NCI-H1417 treated with DMSO at 0.1 percent for 48 hours (cell line): Measurements from ENCODE around the gene CEMIP2.
"Not testable (repeated sequence)": the region's sequence is repeated elsewhere in the genome, so short reads cannot be mapped to it uniquely, and the experiment has no call there.

Source experiments
- DNase-seq: peaks from one replicate; lab custom pipeline; 2025; lab: John Stamatoyannopoulos, UW

The CEMIP2 gene, protein sequence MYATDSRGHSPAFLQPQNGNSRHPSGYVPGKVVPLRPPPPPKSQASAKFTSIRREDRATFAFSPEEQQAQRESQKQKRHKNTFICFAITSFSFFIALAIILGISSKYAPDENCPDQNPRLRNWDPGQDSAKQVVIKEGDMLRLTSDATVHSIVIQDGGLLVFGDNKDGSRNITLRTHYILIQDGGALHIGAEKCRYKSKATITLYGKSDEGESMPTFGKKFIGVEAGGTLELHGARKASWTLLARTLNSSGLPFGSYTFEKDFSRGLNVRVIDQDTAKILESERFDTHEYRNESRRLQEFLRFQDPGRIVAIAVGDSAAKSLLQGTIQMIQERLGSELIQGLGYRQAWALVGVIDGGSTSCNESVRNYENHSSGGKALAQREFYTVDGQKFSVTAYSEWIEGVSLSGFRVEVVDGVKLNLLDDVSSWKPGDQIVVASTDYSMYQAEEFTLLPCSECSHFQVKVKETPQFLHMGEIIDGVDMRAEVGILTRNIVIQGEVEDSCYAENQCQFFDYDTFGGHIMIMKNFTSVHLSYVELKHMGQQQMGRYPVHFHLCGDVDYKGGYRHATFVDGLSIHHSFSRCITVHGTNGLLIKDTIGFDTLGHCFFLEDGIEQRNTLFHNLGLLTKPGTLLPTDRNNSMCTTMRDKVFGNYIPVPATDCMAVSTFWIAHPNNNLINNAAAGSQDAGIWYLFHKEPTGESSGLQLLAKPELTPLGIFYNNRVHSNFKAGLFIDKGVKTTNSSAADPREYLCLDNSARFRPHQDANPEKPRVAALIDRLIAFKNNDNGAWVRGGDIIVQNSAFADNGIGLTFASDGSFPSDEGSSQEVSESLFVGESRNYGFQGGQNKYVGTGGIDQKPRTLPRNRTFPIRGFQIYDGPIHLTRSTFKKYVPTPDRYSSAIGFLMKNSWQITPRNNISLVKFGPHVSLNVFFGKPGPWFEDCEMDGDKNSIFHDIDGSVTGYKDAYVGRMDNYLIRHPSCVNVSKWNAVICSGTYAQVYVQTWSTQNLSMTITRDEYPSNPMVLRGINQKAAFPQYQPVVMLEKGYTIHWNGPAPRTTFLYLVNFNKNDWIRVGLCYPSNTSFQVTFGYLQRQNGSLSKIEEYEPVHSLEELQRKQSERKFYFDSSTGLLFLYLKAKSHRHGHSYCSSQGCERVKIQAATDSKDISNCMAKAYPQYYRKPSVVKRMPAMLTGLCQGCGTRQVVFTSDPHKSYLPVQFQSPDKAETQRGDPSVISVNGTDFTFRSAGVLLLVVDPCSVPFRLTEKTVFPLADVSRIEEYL (N-terminal part only)

GRCh38 chr9:71768388-71769174 lies at the start of gene CEMIP2:
Gene CEMIP2, minus strand, starts transcription at chr9:71768513. Its CDS starts 18,140 bp downstream, at chr9:71750373.
- DNase-seq: peak; percentile 78

DNA sequence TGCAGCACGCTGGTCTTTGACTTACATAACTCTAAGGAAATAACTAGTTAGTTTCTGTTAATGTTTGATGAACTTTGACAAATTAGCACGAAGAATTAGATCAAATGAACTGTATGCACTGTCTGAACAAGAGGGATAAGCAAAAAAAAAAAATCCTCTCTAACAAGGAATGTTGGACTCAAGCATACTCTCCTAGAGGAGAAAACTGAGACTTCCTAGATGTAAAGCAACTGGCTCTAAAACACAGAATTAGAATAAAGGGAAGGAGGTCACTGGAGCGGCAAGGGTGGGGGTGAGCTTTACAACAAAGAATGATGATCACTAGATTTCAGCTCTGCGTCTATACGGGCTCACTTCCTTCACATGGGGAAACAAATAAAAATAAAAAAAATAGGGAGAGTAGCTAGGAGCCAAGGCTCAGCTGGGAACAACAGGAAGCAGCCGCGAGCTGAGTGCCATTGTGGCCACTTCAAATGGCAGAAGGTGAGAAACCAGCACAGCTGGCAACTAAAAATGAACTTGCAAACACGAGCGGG lies 48.7 kb upstream of the CEMIP2 start:
- no peak for DNase-seq

GRCh38 chr9:71814815-71815214 lies 46.5 kb upstream of the CEMIP2 start:
- no peak for DNase-seq

- DNase-seq: no peak
Observed at GRCh38 chr9:71814226-71814625, 45.9 kb upstream of the CEMIP2 start.

DNA sequence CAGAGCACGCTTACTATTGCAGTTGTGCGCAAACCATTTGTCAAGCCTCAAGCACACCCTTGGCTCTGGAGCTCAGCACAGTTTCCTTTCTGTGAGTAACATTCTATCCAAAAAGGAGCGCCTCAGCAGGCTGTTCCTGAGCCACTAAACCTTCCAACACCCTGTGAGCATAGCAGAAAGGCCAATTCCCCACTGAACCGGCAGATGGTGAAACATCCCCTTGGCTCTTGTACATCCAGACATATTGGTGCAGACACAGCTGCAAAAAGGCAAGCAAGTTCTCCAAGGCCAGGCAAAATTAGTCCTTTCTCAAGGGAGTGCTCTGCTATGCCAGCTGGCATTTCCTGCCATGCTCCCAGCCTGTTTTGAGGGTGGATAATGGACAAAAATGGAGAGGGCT lies 44.1 kb upstream of the CEMIP2 start:
- no peak for DNase-seq

- DNase-seq: no peak
Observed at GRCh38 chr9:71808068-71808467, 39.8 kb upstream of the CEMIP2 start.

GRCh38 chr9:71806901-71807307 lies 38.6 kb upstream of the CEMIP2 start:
- DNase-seq: peak; percentile 66

GRCh38 chr9:71805096-71805495 lies 36.8 kb upstream of the CEMIP2 start:
- DNase-seq: not testable (repeated sequence)

GRCh38 chr9:71801826-71802225 lies 33.5 kb upstream of the CEMIP2 start:
- no peak for DNase-seq

DNA sequence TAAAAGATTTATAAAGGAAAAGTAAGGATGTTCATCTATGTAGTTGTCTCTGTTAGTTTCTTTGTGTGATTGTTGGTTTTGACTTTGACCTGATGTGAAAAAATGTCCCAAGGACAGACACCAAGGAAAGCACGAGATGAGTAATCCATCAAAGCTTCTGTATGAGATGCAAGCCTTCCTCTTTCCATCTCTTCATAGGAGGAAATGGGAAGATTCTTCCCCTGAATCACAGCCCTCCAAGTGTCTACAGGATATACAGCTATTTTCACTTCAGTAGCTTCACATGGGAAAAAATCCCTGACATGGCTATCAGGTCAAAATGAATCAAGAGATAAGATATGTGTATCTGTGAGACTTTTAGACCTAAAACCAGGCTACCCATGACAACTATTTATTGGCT lies 29.0 kb upstream of the CEMIP2 start:
- no peak for DNase-seq

GRCh38 chr9:71796100-71796767 lies 27.9 kb upstream of the CEMIP2 start:
- DNase-seq: no peak

GRCh38 chr9:71795097-71795813 lies 26.9 kb upstream of the CEMIP2 start:
- DNase-seq: no peak

DNA sequence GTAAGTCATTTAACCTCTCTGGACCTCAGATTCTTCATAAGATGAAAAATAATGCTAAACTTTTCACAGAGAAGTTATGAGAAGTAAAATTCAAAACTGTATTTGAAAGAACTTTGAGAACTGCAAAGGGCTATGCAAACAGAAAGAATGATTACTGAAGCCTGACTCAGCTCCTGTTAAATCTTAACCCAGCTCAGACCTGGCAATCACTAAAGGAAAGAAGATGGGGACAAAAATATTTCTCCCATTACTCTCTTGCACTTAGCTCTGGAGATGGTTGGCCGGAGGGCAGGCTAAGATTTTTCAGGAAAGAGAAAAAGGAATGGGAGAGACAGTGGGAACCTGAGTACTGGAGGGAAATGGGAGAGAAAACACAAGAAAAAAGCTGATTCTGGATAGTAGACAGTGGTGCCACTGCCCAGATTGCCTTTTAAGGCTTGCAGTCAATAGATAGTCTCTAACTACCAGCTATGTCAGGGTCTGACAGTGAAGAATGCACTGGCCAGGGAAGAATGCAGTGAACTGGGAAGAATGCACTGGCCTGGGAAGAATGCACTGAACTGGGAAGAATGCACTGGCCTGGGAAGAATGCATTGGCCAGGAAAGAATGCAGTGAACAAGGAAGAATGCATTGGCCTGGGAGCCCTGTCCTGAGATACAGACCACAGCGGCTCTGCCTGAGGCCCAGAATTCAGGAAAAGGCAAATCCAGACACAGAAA lies 25.2 kb upstream of the CEMIP2 start:
- no peak for DNase-seq

GRCh38 chr9:71791875-71792274 lies 23.6 kb upstream of the CEMIP2 start:
- no peak for DNase-seq

DNA sequence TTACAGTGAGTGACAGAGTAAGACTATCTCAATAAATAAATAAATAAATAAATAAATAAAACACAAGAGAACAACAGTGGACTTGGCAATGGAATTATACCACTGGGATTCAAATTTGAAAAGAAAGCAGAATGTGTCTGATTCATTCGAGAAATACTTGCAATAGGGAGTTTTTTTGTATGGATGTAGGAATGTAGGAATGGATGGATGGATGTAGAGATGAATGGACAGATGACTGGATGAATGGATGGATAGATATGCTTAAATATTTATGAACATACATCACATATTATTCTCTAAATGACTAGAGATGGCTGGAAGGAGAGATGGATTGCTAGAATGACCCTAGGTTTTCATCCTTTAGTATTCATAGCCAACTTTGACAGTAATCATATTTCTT lies 22.0 kb upstream of the CEMIP2 start:
- no peak for DNase-seq

DNA sequence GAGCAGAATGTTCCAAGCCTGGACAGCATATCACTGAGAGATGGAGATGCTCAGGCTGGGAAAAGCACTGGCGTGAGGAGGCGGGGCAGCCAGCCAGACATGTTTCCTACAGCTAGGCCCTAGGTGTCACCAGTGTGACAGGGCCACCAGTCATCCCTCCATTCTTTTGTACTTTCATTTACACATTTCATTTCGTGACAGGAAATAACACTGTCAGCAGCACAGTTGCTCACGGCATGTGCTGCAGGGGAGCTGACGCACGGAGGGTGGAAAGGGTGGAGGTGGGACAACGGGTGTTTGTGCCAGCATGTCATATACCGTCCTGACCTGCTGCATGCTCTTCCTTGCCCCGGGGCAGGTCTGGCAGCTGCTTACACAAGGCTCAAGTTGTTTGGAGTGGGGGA lies 14.8 kb upstream of the CEMIP2 start:
- no peak for DNase-seq

DNA sequence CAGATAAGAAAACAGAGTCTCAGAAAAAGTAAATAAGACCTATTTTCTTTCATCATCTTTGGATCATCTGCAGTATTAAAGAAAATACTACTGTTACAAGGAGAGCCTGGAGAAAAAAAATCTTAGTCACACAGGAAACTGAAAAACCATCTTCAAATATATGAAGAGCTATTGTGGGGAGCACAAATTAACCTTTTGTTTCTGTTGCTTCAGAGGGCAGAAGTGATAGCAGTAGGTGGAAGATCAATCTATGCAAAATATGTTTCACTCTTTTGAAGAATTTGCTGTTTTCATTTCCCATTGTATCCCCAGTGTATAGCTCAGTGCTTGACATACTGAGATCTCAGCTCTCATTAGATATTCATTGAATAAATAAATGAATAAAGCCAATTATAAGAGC lies 13.1 kb upstream of the CEMIP2 start:
- no peak for DNase-seq

GRCh38 chr9:71780953-71781352 lies 12.6 kb upstream of the CEMIP2 start:
- DNase-seq: no peak

DNA sequence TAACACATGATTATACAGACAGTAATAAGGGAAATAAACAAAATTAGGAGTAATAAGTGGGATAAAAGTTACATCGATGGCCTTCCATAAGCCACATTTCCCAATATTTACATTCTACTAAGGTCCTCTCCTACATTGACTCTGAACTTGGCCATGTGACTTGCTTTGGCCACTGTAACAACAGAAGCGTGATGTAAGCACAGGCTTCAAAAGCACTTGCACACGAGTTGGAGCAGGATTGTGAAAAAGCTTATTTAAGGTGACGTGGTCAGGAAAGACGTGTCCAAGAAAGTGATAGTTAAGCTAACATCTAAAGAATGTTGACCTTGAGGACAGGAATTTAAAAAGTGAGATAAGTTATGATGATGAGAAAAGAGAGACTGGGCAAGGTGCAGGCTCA lies 9.8 kb upstream of the CEMIP2 start:
- DNase-seq: no peak
